ENCODE data around the gene PFDN5. TPM values are rescaled to one million over a fixed set of nuclear protein-coding genes. Genes with fewer than 3 reads are reported as not detected.
A peak's percentile ranks its signal among the peaks of the same experiment; 100 is the strongest.

The PFDN5 gene
- polyA plus RNA-seq (2013, experiment 1 of 2; ENCODE audit: insufficient read length), result 416 TPM
- polyA plus RNA-seq (2013, experiment 2 of 2; ENCODE audit: insufficient read length), result 430 TPM

- peak; percentile 85 for DNase-seq
Measured at GRCh38 chr12:53295070-53295890, at the start of gene PFDN5. Gene PFDN5, plus strand, starts transcription at chr12:53295542. Its CDS starts 26 bp downstream, at chr12:53295568.

DNA sequence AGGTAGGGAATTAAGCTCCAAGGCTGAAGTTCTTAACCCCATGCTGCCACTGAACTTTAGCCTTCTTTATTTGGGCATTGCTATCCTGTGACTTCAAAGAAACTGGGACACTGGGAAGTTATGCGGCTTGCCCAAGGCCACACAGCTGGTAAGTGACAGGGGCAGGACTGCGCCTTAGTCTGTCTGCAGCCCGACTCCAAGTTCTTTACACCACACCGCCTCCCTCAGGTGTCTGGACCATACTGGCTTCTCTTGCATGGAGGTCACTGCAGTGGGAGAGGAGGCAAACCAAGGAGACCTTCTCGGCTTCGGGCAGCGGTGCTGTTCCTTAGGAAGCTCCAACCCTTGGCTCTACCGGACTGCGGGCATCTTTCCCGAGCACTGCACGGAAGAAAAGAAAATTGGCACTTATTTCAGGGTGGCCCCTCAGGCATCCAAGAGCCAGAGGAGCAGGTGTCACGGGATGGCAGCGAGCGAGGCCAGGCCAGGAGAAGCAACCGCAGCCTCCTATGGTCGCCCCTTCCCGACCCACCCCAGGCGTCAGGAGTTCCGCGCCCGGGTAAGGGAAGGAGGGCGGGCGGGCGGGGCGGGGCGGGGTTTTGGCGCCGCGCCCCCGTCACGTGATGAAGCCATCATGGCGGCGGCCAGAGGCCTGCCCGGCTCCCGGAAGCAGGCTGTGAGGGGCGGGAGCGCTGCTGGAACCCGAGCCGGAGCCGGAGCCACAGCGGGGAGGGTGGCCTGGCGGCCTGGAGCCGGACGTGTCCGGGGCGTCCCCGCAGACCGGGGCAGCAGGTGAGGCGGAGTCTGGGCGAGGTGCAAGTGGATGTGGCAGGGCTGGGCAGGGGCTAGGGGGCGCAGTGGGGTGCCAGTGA, 43.6 kb upstream of the PFDN5 start:
- peak; percentile 72 for DNase-seq

DNA sequence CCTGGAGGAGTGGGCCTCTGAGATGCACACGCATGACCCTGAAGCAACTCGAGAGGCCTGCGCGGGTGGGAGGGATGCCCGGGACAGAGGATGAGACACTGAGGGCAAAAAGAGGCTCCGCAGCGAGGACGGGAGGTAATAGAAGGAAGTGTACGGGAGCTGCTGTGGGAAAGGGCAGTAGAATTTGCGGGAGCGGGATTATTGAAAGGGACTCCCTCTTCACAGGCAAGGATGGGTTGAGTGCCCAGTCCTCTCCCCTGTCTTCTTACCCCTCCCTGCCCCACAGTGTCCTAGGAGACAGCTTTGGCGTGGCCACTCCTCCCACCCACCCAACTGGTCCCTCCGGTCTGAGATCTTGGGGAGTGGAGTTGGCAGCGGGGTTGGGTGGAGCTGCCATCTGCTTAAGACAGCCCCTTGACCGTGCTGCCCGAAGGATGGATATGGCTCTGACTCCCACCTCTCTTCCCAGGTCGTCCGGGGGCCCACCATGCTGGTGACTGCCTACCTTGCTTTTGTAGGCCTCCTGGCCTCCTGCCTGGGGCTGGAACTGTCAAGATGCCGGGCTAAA, 42.9 kb upstream of the PFDN5 start:
- DNase-seq, result no peak

DNA sequence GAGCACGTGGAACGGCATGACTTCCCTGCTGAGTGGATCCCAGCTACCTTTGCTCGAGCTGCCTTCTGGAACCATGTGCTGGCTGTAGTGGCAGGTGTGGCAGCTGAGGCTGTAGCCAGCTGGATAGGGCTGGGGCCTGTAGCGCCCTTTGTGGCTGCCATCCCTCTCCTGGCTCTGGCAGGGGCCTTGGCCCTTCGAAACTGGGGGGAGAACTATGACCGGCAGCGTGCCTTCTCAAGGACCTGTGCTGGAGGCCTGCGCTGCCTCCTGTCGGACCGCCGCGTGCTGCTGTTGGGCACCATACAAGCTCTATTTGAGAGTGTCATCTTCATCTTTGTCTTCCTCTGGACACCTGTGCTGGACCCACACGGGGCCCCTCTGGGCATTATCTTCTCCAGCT, 42.0 kb upstream of the PFDN5 start:
- DNase-seq, result no peak

DNA sequence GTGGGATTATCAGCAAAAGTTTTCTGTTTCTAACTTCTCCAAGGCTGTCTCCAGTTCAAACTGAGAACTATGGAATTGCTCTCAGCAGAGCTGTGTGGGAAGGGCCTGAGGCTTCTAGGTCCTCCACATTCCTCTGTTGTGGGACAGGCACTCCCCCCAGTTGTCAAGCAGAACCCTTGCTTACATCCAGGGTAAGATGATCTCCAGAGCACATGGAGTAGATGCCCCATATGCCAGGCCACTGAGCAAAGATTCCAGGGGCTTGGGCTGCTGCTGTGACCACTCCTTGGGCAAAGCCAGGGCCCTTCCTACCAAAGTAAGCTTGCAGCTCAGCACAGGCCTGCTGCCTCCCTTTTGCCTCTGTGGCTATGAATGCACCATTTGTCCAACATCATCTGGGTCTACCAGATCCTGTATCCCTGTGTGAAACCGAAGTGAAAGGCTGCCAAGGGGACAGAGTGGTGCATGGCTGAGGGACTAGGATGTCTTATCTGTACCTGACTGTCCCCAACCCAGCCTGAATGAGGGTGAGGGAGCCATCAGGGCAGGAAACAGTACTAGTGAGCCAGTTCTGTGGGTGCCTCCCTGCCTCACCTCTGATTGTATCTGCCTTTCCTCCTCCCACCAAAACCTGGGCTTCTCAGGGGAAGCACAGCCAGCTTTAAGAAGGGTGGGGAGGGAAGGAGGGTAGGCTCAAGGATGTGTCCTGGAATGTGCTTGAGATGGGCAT, 40.4 kb upstream of the PFDN5 start:
- DNase-seq, result no peak

GRCh38 chr12:53255996-53256395, 39.3 kb upstream of the PFDN5 start:
- DNase-seq, result no peak

GRCh38 chr12:53258541-53259539, 36.5 kb upstream of the PFDN5 start:
- no peak for DNase-seq

DNA sequence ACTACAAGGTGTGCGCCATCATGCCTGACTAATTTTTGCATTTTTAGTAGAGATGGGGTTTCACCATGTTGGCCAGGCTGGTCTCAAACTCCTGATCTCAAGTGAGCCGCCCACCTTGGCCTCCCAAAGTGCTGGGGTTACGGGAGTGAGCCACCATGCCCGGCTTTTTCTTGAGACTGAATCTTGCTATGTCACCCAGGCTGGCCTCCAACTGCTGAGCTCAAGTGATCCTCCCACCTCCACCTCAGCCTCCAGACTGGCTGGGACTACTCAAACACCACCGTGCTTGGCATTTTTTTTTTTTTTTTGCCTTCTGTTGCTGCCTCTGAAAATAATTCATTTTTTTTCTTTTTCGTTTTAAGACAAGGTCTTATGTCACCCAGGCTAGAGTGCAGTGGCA, 35.5 kb upstream of the PFDN5 start:
- no peak for DNase-seq

DNA sequence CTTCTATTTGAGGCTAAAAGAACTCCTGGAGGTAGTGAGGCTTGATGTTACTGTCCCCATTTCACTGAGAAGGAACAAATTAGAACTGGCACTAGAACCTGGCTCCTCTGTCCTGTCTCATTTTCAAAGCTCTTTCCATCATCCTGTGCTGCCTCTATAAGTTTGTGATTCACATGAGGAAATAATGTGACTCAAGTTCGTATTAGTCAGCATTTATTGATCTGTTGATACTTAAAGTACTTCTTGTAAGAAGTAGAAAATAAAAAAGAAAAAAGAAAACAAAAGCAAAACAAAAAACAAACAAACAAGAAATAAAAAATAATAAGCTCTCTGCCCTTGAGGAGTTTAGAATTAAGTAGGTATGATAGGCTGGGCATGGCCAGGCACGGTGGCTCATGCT, 29.6 kb upstream of the PFDN5 start:
- no peak for DNase-seq

- no peak for DNase-seq
Measured at GRCh38 chr12:53267306-53267998, 27.9 kb upstream of the PFDN5 start.

GRCh38 chr12:53267999-53268629, 27.2 kb upstream of the PFDN5 start, which contains the start of gene ESPL1:
Gene ESPL1, plus strand, starts transcription at chr12:53268299. Its CDS starts 468 bp downstream, at chr12:53268767.
- peak; percentile 73 for DNase-seq

GRCh38 chr12:53268630-53269562, 26.4 kb upstream of the PFDN5 start:
- DNase-seq, result no peak

DNA sequence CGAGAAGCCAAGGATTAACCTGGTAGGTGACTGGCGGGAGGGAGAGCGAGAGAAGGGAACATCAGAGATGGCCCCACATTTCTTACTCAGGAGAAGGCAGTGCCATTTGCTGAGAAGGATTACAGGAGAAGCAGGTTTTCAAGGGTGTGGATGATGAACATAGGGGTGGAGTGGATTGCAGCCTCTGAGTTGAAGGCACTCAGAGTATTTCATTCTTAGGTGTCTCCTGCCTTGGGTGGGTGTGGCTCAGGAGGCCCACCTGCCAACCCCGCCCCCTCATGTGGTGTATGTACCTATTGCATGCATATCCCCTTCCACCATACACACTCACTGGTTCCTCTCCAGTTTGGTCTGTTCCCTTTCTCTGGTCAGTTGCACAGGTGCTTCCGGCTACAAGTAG, 20.9 kb upstream of the PFDN5 start:
- no peak for DNase-seq

DNA sequence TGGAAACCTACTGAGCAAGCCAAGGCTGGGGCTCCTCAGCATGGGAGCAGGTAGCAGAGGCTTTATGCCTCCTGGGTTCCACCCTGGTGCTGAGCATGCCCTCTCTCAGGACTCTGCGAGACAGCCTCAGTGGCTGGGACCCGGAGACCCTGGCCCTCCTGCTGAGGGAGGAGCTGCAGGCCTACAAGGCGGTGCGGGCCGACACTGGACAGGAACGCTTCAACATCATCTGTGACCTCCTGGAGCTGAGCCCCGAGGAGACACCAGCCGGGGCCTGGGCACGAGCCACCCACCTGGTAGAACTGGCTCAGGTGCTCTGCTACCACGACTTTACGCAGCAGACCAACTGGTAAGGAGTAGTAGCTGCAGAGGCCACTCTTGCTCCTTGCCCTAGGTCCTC, 18.8 kb upstream of the PFDN5 start:
- no peak for DNase-seq

GRCh38 chr12:53277981-53278380, 17.4 kb upstream of the PFDN5 start:
- no peak for DNase-seq

DNA sequence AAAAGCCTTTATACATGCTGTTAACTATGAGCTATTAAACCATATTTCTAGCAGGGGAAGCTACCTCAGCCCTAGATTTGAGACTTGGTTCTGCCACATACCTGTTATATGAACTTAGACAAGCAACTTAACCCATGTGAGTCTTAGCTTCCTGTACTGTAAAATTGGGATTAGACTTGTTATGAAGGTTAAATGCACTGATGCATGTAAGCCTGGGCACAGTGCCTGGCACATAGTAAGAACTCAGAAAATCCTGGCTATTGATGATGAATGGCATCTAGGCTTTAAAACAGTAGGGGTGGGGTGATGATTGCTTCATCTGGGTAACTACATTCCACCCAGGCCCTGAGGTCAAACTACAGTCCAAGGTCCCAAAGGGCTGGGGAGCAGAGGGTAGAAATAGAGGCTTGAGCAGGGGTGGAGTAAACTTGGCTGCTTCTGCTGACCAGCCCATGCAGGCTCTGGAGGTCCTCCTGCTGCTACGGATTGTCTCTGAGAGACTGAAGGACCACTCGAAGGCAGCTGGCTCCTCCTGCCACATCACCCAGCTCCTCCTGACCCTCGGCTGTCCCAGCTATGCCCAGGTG, 16.0 kb upstream of the PFDN5 start:
- DNase-seq, result no peak

DNA sequence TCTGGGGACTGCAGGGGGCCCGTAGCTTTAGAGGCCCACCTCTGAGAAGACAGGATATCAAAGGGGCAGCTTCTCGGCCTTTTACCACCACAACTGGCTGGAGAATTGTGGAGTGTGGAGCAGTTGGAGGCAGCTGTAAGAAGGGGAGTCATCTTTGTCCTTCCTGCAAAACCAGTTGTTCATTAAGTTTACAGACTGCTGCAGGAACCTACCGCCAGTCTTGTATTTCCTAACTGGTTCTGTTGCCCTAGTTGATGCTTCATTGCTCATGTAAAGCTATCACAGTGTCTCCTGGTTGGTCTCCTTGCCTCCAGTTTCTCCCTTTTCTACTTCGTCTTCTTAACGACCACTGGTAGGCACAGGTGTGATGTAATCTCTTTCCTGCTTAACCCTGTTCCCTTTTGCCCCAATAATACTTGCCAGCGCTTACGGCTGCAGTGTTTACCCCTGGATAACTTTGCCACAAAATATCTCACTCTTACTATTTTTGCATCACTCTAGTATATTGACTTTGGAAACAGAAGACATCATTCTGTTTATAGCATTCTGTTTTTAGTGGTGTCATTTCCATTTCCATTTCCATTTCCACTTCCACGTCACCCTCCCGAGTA, 15.3 kb upstream of the PFDN5 start:
- DNase-seq, result no peak

DNA sequence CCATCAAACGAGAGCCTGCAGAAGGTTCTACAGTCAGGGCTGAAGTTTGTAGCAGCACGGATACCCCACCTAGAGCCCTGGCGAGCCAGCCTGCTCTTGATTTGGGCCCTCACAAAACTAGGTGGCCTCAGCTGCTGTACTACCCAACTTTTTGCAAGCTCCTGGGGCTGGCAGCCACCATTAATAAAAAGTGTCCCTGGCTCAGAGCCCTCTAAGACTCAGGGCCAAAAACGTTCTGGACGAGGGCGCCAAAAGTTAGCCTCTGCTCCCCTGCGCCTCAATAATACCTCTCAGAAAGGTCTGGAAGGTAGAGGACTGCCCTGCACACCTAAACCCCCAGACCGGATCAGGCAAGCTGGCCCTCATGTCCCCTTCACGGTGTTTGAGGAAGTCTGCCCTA, 8.9 kb upstream of the PFDN5 start:
- DNase-seq, result no peak

Measured in fibroblast of skin of abdomen (primary cell).